ENCODE measurements around the gene PIWIL4.

DNA sequence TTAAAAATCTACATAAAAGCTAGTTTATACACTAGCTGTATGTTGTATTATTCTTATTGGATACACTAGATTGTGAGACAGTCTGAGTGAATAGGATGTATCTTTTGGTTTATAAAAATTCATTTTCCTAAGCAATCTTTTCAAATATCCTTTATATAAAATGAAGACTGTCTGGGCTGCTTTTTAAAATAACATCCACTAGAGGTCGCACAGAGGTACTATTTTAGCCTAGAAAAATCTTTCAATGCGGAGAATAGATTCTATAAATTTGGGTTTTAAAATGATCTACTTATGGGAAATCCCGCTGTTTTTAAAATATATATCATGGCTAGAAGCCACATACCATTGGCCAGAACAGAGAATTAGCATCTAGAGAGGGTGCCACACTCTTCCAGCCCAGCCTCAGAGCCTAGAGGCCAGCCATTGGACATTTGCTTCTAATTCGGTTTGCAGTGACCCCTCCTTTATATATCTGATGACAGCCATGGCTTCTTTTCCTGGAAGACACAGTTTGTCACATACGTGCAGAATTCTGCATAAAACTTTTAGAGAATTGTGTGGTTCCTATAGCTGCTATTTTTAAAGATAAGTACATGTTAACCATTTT, 47.6 kb upstream of the PIWIL4 start:
- TF ChIP-seq, protein P1, sequence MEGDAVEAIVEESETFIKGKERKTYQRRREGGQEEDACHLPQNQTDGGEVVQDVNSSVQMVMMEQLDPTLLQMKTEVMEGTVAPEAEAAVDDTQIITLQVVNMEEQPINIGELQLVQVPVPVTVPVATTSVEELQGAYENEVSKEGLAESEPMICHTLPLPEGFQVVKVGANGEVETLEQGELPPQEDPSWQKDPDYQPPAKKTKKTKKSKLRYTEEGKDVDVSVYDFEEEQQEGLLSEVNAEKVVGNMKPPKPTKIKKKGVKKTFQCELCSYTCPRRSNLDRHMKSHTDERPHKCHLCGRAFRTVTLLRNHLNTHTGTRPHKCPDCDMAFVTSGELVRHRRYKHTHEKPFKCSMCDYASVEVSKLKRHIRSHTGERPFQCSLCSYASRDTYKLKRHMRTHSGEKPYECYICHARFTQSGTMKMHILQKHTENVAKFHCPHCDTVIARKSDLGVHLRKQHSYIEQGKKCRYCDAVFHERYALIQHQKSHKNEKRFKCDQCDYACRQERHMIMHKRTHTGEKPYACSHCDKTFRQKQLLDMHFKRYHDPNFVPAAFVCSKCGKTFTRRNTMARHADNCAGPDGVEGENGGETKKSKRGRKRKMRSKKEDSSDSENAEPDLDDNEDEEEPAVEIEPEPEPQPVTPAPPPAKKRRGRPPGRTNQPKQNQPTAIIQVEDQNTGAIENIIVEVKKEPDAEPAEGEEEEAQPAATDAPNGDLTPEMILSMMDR (IDR thresholded peaks at IDR 0.05; ENCODE audit: control extremely low read depth in 1 of 3, insufficient read depth in 1 of 3, low read depth in 1 of 3, low read length in 3 of 3) = peak in 2 of 3 experiments; percentile 28 to 34; a peak in 2 of 4 replicates
- no peak for TF ChIP-seq JUND (IDR thresholded peaks at IDR 0.05; ENCODE audit: low read length)
- TF ChIP-seq, protein P2, sequence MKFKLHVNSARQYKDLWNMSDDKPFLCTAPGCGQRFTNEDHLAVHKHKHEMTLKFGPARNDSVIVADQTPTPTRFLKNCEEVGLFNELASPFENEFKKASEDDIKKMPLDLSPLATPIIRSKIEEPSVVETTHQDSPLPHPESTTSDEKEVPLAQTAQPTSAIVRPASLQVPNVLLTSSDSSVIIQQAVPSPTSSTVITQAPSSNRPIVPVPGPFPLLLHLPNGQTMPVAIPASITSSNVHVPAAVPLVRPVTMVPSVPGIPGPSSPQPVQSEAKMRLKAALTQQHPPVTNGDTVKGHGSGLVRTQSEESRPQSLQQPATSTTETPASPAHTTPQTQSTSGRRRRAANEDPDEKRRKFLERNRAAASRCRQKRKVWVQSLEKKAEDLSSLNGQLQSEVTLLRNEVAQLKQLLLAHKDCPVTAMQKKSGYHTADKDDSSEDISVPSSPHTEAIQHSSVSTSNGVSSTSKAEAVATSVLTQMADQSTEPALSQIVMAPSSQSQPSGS (IDR thresholded peaks at IDR 0.05; ENCODE audit: low read length) = no peak
- no peak for TF ChIP-seq BACH1 (IDR thresholded peaks at IDR 0.05; ENCODE audit: low read length)
- TF ChIP-seq EP300 (IDR thresholded peaks at IDR 0.05; ENCODE audit: borderline replicate concordance in 1 of 2, low read depth in 2 of 2, low read length in 2 of 2) = no peak
- TF ChIP-seq, protein P3, sequence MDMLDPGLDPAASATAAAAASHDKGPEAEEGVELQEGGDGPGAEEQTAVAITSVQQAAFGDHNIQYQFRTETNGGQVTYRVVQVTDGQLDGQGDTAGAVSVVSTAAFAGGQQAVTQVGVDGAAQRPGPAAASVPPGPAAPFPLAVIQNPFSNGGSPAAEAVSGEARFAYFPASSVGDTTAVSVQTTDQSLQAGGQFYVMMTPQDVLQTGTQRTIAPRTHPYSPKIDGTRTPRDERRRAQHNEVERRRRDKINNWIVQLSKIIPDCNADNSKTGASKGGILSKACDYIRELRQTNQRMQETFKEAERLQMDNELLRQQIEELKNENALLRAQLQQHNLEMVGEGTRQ (IDR thresholded peaks at IDR 0.05; ENCODE audit: low read length) = no peak
